CMK (cell line): ENCODE data around the gene ALDH1A1.

Experiments used
- DNase-seq: peaks from one replicate; pipeline ENCODE4 v3.0.0-alpha.2; 2010; ENCODE audit warnings: low read depth

ALDH1A1 gene

DNA sequence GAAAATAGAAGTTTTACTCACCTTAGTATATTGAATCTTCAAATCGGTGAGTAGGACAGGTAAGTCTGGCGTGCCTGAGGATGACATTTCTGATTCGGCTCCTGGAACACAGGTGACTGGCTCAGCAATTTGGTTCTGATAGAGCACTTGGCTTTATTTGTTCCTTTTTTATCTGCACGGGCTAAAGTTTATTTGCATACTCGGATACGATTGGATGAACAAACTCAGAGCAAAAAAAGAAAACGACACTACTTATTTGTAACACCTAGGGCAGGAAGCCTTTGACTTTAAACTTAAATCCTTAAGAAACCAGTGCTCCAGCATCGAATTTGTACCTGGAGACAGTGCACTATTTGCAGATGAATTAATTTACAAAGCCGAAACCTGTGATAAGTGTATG is at the start of gene ALDH1A1:
ALDH1A1 (minus strand) TSS at position 140 of the 400 bp plus-strand sequence; CDS start at position 87, 53 bp downstream.
- no peak for DNase-seq

DNA sequence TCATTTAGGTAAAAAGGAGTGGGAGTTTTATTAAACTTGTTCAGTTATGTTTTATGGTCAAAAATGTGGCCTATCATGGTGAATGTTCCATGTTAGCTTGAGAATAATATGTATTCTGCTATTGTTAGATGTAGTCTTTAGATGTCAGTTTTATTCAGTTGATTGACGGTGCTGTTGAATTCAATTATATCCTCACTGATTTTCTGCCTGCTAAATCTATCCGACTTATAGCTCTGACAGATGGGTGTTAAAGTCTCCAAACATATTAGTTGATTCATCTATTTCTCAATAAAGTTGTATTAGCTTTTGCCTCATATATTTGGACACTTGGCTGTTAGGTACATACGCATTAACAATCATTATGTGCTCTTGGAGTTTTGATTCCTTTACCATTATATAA is 49.0 kb upstream of the ALDH1A1 start:
- DNase-seq, result no peak

DNA sequence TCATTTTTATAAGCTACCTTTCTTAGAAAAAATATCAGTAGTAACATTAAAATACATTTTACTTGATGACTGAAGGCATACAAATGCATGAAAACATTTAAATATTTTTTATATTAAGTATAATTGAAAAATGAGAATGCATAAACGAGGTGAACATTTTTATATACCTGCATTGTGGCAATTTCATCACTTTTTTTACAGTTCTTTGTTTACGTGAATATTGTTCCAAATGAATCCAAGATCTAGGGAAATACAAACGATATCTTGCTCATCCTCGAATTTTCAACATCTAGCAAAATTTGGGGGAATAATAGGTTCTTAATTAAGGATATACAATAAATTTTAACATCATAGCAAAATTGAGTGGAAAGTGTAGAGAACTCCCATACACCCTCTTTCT is 45.5 kb upstream of the ALDH1A1 start:
- no peak for DNase-seq

DNA sequence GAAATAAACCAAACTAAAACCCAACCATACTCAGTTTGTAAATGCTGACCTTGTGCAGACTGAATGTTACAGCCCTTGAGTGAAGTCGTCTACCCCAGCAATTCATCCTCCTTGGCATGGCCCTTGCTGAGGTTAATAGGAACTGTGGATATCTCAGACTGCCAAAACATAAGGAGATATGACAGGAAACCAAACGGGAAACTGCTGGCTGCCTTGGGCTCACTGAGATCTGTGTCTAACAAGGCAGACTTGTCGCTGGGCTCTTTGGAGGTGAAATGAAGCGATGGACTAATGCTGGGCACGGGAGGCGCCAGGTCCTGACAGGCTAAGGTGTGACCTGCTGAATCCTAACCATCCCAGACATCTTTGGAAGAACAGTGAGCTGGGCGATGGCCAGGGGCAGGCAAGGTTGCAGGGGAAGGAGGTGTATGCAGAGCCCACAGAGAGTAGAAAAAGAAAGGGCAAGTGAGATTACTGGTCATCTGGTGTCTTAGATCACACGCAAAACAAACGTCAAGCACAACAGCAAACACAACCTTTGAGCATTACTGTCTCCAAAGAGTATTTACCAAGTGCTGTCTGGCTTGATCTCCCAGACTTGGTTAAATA is 44.6 kb upstream of the ALDH1A1 start:
- DNase-seq, result peak; percentile 14

DNA sequence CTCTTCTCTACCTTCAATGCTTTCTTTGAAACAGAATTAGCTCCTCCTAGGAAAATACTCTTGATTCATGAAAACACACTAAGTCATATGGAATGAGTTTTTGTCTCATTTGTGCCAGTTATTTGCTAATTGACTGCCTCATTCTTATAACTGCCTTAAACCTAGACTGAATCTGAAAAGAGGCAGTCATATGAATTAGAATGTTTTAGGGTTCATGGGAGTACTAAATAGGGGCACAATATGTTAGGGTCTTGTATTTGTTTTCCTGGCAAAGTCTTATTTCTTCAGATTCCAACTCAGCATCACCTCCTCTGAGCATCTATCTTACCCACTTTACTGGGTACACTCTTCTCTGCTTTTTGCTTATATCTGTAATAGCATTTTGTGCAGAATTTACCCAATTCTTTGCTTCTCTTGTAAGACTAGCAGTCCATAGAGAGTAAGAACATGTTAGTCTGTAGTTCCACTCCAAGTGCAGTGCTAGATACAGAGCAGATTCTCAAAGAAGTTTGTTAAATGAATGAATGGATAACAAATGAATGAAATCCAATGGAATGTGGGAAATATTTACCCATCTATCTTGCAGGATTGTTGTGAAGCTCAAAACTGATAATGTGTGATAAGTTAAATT is 43.9 kb upstream of the ALDH1A1 start:
- DNase-seq, result no peak

DNA sequence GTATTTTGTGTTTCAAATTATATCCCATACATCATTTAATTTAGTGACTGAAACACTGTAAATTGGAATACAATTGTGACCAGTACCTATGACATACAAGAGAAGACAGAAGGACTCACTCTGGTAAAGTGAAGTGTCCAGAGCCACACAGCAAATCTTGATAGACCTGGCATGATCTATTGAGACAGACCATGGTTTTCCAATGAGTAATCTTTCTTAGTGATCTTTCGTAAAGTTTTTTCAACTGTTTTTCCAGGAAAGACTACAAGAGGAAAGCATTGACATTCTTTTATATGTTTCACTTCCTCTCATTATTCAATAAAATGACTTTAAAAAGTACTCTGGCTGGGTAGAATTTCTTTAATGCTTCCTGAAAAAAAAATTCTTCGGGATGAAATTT is 43.3 kb upstream of the ALDH1A1 start:
- DNase-seq, result no peak

DNA sequence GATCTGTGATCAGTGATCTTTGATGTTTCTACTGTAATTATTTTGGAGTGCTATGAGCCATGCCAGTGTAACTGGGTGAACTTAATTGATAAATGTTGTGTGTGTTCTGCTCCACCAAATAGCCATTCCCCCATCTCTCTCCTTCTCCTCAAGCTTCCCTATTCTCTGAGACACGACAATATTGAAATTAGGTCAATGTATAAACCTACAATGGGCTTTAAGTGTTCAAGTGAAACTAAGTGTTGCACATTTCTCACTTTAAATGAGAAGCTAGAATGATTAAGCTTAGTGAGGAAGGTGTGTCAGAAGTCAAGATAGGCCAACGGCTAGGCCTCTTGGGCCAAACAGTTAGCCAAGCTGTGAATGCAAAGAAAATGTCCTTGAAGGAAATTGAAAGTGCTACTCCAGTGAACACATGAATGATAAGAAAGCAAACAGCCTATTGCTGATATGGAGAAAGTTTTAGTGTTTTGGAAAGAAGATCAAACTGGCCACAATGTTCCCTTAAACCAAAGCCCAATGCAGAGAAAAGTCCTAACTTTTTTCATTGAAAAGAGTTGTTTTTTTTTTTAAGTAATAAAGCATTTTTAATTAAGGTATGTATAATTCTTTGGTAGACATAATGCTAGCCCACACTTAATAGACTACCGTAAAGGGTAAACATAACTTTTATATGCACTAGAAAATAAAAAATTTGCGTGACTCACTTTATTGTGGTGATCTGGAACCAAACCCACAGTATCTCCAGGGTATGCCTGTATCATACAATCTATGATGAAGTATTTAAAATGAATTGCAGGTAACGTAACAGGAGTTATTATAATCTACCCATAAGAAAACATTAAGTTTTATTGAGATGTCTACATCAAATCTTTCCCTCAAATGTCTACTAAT is 42.5 kb upstream of the ALDH1A1 start:
- DNase-seq, result no peak

DNA sequence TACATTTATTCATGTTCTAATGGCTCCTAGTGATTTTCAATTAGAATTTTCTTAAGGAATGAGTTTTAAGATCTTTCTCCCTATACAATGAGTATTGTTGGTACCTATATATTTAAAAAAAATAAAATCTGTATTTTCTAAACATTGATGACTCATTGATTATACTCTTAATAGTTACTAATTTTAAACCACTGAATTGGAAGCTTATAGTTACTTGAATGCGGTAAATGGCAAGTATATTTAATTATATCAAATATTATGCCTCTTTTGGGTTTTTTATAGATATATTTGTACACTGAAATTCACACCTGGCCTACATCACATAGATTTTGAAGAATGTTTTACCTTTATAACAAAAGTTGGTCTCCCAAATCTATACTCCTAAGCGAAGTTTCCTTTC is 38.9 kb upstream of the ALDH1A1 start:
- DNase-seq, result no peak

DNA sequence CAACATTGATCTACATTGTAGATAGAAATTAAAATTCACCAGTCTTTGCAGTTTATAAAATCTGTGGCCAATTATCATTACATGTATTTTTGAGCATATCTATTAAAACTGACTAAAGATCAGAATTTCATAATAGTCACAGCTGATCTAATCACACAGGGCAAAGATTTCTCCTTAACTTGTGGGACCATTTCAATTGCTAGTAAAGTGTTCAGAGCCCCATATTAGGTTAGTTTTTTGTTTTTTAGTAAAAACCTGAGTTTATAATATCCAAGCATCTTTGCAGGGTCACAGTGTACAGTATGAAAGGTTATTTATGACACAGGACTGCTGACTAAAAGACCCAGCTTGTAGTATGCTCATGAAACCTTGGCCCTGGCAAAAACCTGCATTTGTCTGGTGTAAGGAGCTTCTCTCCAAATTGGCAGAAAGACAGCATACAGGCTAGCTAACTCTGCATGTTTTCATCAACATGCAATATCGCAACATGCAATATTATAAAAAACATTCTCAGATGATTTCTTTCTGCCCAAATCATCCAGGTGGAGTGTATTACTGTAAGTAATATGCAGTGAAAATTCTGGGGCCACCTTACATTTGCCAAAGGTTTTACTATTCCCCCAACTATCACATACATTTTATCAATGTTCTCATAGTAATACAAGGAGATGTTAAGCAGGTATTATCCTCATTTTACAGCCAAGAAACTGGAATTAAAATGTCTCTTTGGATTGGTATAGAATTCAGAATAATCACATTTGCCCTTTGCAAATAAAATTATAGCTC is 37.7 kb upstream of the ALDH1A1 start:
- no peak for DNase-seq

DNA sequence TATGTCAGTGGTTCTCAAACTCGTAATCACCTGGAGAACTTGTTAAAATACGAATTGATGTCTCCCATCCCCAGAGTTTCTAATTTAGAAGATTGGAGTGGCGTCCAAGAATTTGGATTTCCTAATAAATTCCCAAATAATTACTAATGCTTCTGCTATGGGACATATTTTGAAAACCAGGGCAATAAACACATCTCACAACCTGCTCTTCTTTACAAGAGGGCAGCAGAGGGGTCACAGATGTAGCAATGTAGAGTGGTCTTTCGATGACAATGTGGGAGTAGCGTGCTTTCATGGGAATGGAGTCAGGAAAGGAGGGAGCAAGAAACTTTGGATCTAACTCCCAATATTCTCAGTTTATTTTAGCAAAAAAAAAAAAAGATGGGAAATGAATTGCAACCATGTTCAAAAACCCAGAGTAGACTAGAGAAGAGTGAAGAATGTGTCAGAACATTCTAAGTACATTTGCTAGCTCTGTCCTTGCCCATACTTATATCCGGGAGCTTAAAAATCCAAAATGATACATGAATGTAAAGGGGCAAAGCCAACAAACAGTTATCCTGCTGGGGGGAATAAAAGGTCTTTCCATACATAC is 33.8 kb upstream of the ALDH1A1 start:
- no peak for DNase-seq

DNA sequence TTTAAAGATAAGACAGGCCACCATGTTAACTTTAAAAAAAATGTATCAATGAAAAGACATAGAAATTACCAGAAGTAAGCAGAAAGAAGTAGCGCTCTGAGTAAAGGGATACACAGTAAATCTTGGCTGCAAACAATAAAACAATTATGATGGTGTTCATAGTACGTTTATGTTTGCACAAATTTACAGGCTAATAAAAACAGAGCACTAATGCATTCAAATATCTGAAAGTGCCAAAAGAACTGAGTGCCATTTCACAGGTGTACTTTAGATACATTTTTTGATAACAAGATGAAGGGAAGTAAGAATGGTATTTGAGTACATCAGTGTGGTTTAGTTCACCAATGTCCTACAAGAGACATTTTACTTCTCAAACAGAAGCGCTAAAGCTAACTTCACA is 32.9 kb upstream of the ALDH1A1 start:
- DNase-seq, result no peak

DNA sequence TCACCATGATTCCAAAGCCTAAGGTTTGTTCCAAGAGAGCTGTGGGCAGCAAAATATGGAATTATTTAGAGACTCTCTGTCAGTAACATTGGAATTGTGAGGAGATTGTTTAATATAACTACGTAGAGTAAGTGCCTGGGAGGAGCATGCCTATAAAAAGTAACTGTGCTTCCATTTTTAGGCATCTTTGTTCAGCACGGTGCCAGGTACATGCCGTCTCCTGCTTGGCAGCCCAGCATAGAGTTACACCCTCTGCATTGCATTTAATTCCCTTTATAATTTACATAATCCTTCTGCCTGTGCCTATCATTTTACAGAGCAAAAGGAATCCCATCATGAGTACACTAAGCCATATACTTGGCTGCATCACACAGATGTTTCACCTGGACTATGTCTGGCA is 32.1 kb upstream of the ALDH1A1 start:
- no peak for DNase-seq

DNA sequence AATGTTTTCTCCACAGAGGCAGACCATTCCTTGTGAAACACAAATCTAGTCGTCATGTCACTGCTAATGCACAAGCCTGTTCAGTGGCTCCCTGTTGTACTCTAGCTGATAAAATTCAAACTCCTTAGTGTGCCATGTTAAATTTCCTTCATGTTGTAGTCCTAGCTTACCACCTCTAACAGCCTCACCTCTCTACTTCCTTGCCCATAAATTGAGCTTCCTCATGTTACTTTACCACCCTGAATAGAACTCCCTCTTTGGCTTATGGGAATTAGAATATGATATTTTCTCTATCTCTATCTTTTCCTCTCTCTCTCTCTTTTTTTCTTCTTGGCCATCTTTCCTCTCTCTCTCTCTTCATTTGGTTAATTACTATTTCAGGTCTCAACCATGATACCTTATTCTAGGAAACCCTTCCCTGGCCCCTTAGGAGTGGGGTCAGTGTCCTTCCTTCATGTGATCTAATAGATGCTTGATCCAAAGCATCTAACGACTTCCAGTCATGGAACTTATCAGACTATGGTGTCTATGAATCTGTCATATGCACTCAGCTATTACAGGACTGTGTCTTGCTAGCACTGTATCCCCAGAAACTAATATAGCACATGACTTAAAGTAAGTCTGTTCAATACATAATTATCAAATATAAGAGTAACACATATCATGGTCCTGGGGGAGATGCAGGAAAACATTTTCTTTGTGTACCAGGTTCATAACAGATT is 31.5 kb upstream of the ALDH1A1 start:
- no peak for DNase-seq

DNA sequence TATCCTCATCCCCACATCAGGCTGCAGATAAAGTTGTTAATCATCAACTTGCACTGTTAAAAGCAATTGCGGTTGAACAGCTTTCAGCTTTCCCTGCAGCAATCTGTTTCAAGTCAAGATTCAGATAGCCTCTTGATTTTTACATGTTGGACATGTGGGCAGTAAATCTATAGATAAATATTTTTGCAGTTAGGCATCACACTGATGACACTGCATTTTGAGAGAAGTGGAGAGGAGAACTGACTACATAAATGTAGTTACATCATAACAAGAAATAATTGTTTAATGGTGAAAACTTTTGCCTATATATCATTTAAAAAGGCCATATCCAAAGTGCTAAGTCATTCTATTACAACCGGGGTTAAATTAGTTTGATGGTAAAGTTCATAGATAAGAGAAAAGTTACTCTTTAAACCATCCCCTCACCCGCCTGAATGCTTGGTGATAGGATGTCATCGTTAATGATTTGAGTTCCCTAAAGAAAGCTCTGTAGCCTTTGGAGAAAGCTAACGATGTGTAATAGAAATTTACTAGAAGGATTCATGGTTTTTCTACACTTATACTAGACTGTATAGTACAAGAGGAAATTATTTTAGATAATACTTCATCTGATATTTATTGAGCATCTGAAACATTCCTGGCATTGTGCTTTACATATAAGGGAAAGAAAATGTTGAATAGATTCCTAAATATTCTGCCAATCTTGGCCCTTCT is 30.8 kb upstream of the ALDH1A1 start:
- DNase-seq, result no peak

DNA sequence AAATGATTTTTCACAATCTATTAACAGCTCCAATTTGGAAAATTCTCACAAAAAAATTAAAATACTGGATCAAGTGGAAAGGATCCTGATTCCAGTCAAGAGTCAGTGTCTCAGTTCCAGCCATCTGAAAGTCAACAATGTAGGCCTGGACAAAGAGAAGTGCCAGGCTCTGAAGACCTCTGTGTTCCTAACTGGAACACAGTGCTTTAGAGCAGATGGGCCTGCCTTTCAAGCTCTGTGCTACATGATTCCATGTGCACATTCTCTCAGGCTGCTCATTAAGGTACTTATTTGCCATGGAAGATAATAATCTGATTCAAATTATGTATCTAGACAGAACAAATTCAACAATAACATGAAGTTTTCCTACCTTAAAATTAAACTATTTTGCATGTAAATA is 30.2 kb upstream of the ALDH1A1 start:
- DNase-seq, result no peak

DNA sequence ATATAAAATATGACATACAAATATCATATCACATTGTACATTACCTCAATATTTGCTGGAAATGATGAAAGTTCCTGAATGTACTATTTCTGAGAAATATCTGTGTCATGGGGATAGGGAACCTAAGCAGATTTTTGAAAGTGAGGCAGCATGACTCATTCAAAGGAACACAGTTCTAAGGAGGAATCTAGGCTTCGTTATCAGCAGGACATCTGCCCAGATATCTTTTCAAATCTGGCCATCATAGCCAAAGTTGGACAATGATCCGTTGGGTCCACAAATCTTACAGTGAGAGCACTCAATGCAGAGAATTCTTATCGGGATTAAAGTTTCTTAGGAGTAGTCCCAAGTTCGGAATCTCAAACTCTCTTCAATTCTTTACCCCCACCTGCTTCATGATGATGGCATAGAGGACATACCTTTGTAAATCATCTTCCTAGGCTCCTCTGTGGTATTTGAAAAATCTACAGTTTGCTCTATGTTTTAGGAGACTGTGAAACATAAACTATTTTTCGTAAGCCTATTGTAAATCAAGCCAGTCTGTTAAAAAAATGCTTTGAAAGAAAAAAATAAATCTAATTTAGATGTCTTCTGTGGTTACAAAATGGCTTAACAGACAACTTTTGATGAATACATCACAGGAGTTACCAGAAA is 29.4 kb upstream of the ALDH1A1 start:
- no peak for DNase-seq

DNA sequence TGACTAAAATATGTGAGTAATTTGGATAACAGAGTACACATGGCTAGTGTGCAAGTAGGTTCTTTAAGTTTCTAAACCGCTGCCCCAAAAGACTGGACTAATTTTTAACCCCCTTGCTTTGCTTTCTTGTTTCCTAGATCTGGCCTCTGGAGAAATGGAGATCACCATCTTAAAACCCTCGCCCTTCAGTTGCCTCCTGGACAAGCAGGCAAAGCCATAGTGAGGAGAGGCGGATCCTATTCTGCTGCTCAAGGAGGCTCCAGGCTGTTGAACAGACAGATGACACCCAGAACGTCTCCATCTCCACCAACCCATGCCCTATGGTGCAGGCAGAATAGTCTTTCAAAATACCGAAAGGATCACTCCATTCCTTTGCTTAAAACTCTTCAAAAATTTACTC is 28.6 kb upstream of the ALDH1A1 start:
- DNase-seq, result no peak

DNA sequence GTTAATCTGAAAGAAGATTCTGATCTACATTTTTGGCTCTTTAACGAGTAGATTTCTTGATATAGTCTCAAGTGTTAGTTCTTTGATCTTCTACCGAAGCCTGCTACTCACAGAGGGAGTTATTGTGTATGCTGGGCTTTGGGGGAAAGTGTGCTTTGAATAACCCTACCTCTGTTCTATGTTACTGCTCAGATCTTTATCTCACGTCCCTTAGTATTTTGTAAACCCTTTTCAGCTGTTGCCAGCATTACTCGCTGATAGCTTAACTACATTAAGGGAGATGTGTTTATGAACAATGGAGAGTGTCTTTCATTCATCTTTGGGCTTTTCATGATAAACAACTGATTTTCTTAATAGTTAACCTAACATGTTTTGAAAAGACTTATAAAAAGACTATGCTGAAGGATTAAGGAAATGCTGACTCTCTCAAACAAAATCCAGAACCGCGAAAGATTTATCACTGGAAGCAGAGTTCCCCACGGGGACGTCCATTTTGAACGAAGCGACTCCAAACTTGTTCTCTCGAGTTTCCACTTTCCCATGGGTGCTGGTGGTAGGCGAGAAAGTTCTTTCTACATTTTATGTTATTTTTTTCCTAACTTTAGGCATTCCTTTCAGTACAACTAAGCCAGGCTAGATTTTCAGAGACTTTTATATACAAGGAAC is 27.9 kb upstream of the ALDH1A1 start:
- no peak for DNase-seq

DNA sequence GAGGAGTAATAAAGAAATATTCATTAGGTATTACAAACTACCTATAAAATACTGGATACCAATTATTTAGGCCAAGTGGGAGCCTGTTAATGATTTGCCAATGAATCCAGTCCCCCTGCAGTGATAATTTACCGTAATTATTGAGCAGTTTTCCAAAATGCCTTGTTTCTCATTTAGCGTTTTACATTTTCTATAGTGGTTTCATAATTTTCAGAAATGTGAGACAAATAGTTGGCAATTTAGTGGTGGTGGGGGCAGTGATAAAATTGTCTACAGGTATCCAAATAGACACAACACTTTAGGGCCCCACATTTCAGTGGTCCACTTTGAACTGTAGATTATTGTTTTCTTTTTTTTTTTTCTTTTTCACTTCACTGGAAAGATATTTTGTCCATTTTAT is 27.3 kb upstream of the ALDH1A1 start:
- DNase-seq, result no peak
